Esophagus squamous epithelium (tissue), 5 donors: ENCODE results near the gene BTNL2. TPM values are rescaled to one million over a fixed set of nuclear protein-coding genes. Genes with fewer than 3 reads are reported as not detected.

ENCODE experiments used
- DNase-seq: peaks from one replicate; lab custom pipeline; 2025; lab: John Stamatoyannopoulos, UW
- H3K27ac ChIP-seq, 4 donors: fragments of 200-600 bp; sonication (generic); one replicate each; pipeline ENCODE4 v1.5.1; 2016 to 2019; ENCODE audit warnings: mild to moderate bottlenecking in 1 of 4
- H3K27me3 ChIP-seq, 4 donors: fragments of 200-600 bp; sonication (generic); 1 replicate in 3 of 4; 2 replicates in 1 of 4; pipeline versions ENCODE4 v1.5.1 to v1.6.0; 2017 to 2021; ENCODE audit warnings: antibody characterized with exemption in 1 of 4
- H3K36me3 ChIP-seq, 3 donors: fragments of 200-600 bp; sonication (generic); one replicate each; pipeline ENCODE4 v1.5.1; 2016 to 2019
- H3K4me1 ChIP-seq, 3 donors: fragments of 200-600 bp; sonication (generic); one replicate each; pipeline ENCODE4 v1.5.1; 2017 to 2019
- H3K4me3 ChIP-seq, 4 donors: fragments of 200-600 bp; sonication (generic); 1 replicate in 3 of 4; 2 replicates in 1 of 4; pipeline ENCODE4 v1.5.1; 2016 to 2019; ENCODE audit warnings: mild to moderate bottlenecking in 2 of 4, moderate library complexity in 1 of 4
- H3K9me3 ChIP-seq, 3 donors: fragments of 200-600 bp; sonication (generic); one replicate each; pipeline ENCODE4 v1.5.1; 2016 to 2019
- CTCF ChIP-seq, 6 experiments: fragments of 450-650 bp in 4 of 6; fragments of 200-600 bp in 2 of 6; sonication (generic) in 2 of 6; IDR thresholded peaks; one replicate each; pipeline ENCODE4 v1.5.1; 2016 to 2019; ENCODE audit warnings: antibody characterized with exemption in 6 of 6, mild to moderate bottlenecking in 4 of 6, moderate library complexity in 4 of 6
- POLR2A ChIP-seq, 4 donors: fragments of 450-650 bp; IDR thresholded peaks; one replicate each; pipeline ENCODE4 v1.6.1; 2017; ENCODE audit warnings: antibody characterized with exemption in 4 of 4, mild to moderate bottlenecking in 4 of 4, moderate library complexity in 3 of 4
- WGBS, 2 donors: methylation state at CpG; one replicate each; pipeline ENCODE4 v1.1.5; 2018; 5-methylcytosine and 5-hydroxymethylcytosine counted together
- intact Hi-C: fragments of 100-400 bp; cut with DNase I; formaldehyde crosslinking; loops from one replicate; pipeline ENCODE4 v1.15.0; 2022
- total RNA-seq, 4 donors: library from RNA; depleted of rRNA; stranded (reverse); fragments of >200 nt; gene quantifications; one replicate each; pipeline ENCODE4 v1.1.0, GENCODE V29; 2016
- donor health status: DM: yes; HTN: yes; CAD: no.

The BTNL2 gene
- not detected for total RNA-seq

- DNase-seq: no peak
- no peaks in the 10 kb centered on the region for H3K9me3 ChIP-seq
- no peak within 1 kb of the TSS for H3K4me3 ChIP-seq
- intact Hi-C loops: no loop called here
- WGBS, 2 donors: 60 to 73% methylated on average over 1 to 2 of the region's 4 CpGs
- H3K36me3 ChIP-seq: no peaks in the 10 kb centered on the region
- TF ChIP-seq CTCF (IDR thresholded peaks at IDR 0.05) (no peak), POLR2A (IDR thresholded peaks at IDR 0.05) (no peak)
- H3K4me1 ChIP-seq: no peaks in the 10 kb centered on the region
- H3K27ac ChIP-seq: no peak within 1 kb of the TSS
- peaks cover 0 to 74% (median 0%) of the 10 kb centered on the region in 4 donors for H3K27me3 ChIP-seq
Measured at GRCh38 chr6:32406857-32407256, at the start of gene BTNL2. BTNL2 (minus strand) TSS chr6:32407181; CDS start chr6:32407123, 58 bp downstream.

GRCh38 chr6:32449088-32449736, 42.2 kb upstream of the BTNL2 start:
- H3K4me1 ChIP-seq: no peaks in the 10 kb centered on the region
- no peaks in the 10 kb centered on the region for H3K36me3 ChIP-seq
- H3K27me3 ChIP-seq: peaks cover 0 to 8% (median 0%) of the 10 kb centered on the region in 4 donors
- 79 to 89% methylated on average over 3 of the region's 3 CpGs for WGBS, 2 donors
- TF ChIP-seq CTCF (IDR thresholded peaks at IDR 0.05): no peak
- no peak for TF ChIP-seq POLR2A (IDR thresholded peaks at IDR 0.05)
- intact Hi-C loops: no loop called here
- DNase-seq: no peak
- H3K4me3 ChIP-seq: no peak overlapping the region
- H3K27ac ChIP-seq: no peak overlapping the region
- H3K9me3 ChIP-seq: no peaks in the 10 kb centered on the region

GRCh38 chr6:32447932-32448331, 41.0 kb upstream of the BTNL2 start:
- no peaks in the 10 kb centered on the region for H3K9me3 ChIP-seq
- no peak for TF ChIP-seq POLR2A (IDR thresholded peaks at IDR 0.05)
- no peak overlapping the region for H3K4me3 ChIP-seq
- intact Hi-C loops: no loop called here
- no peaks in the 10 kb centered on the region for H3K4me1 ChIP-seq
- no peak for DNase-seq
- no peaks in the 10 kb centered on the region for H3K27me3 ChIP-seq
- H3K36me3 ChIP-seq: no peaks in the 10 kb centered on the region
- no peak overlapping the region for H3K27ac ChIP-seq

- Histone ChIP-seq H3K4me1 (no peaks in the 10 kb centered on the region), H3K27ac (no peak overlapping the region), H3K4me3 (no peak overlapping the region), H3K9me3 (no peaks in the 10 kb centered on the region), H3K27me3 (no peaks in the 10 kb centered on the region), H3K36me3 (no peaks in the 10 kb centered on the region)
- intact Hi-C loops: no loop called here
- DNase-seq: no peak
- 57 to 63% methylated on average over 3 of the region's 3 CpGs for WGBS, 2 donors
- TF ChIP-seq CTCF (IDR thresholded peaks at IDR 0.05) (no peak), POLR2A (IDR thresholded peaks at IDR 0.05) (no peak)
Measured at GRCh38 chr6:32445321-32445854, 38.4 kb upstream of the BTNL2 start.

- Histone ChIP-seq H3K4me1 (no peaks in the 10 kb centered on the region), H3K27me3 (no peaks in the 10 kb centered on the region), H3K36me3 (no peaks in the 10 kb centered on the region), H3K27ac (no peak overlapping the region), H3K4me3 (no peak overlapping the region), H3K9me3 (no peaks in the 10 kb centered on the region)
- TF ChIP-seq CTCF (IDR thresholded peaks at IDR 0.05): no peak
- TF ChIP-seq POLR2A (IDR thresholded peaks at IDR 0.05): no peak
- WGBS, 2 donors: 55 to 100% methylated on average over 2 of the region's 2 CpGs
- intact Hi-C loops: no loop called here
- DNase-seq: no peak
Measured at GRCh38 chr6:32444433-32444832, 37.5 kb upstream of the BTNL2 start.
